ENCODE measurements around the gene EIF4B.
"Not testable (repeated sequence)": the region's sequence is repeated elsewhere in the genome, so short reads cannot be mapped to it uniquely, and the experiment has no call there.

DNA sequence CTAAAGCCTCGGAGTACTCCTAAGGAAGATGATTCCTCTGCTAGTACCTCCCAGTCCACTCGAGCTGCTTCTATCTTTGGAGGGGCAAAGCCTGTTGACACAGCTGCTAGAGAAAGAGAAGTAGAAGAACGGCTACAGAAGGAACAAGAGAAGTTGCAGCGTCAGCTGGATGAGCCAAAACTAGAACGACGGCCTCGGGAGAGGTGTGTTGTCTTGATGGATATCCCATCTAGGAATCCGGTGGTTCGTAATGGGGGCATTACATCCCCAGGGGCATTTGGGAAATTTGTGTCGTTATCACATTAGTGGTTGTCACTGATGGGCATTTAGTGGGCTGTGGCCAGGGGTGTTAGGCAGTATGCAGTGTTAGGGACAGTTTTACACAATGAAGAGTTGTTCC lies 27.6 kb downstream of the EIF4B start:
- TF ChIP-seq, protein P1, sequence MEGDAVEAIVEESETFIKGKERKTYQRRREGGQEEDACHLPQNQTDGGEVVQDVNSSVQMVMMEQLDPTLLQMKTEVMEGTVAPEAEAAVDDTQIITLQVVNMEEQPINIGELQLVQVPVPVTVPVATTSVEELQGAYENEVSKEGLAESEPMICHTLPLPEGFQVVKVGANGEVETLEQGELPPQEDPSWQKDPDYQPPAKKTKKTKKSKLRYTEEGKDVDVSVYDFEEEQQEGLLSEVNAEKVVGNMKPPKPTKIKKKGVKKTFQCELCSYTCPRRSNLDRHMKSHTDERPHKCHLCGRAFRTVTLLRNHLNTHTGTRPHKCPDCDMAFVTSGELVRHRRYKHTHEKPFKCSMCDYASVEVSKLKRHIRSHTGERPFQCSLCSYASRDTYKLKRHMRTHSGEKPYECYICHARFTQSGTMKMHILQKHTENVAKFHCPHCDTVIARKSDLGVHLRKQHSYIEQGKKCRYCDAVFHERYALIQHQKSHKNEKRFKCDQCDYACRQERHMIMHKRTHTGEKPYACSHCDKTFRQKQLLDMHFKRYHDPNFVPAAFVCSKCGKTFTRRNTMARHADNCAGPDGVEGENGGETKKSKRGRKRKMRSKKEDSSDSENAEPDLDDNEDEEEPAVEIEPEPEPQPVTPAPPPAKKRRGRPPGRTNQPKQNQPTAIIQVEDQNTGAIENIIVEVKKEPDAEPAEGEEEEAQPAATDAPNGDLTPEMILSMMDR (conservative IDR thresholded peaks at IDR 0.05) = not testable (repeated sequence)
- TF ChIP-seq EZH2 (IDR thresholded peaks at IDR 0.05; ENCODE audit: low read depth) = not testable (repeated sequence)
